Endometrial microvascular endothelial cells (primary cell): ENCODE data around the gene SMIM10. TPM values are rescaled to one million over a fixed set of nuclear protein-coding genes. Genes with fewer than 3 reads are reported as not detected.
"Not testable (repeated sequence)": the region's sequence is repeated elsewhere in the genome, so short reads cannot be mapped to it uniquely, and the experiment has no call there.

Experiments
- in situ Hi-C: cut with HindIII; loops from 2 replicates; pipeline ENCODE4 v1.10.0; 2017; ENCODE audit warnings: low sequenced_read_pairs, low pct_unique_long_range_greater_than_20kb; ENCODE audit errors: inconsistent ontology term
- total RNA-seq: library from RNA; depleted of rRNA; stranded (reverse); fragments of >200 nt; gene quantifications from one replicate; pipeline ENCODE4 v1.2.3, GENCODE V29; 2015; ENCODE audit errors: inconsistent ontology term

The SMIM10 gene
- total RNA-seq: 0.93 TPM

DNA sequence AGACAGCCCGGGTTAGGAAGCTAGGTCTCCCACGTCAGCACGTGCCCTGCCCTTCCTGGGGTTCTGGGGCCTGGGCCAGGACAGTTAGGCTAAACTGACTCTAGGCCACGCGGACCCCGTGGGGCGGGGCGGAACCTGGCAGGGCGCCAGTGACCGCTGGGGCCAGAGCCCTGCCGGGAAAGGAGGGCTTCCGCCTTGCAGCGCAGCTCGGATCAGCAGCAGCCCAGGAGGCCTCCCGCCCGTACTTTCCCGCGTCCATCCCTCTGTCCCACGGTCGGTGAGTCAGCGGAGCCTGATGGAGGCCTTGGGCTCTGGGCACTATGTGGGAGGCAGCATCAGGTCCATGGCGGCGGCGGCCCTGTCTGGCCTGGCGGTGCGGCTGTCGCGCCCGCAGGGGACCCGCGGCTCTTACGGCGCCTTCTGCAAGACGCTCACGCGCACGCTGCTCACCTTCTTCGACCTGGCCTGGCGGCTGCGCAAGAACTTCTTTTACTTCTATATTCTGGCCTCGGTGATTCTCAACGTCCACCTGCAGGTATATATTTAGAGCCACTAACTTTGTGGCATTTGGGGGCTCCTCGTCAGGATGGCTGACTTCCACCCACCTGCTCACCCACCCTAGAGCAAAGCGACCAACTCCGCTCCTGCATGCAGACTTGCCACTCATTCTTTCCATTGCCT is at the start of gene SMIM10:
SMIM10 (plus strand) TSS at position 191 of the 681 bp plus-strand sequence; CDS start at position 296, 105 bp downstream.
- in situ Hi-C loops: no loop called here

DNA sequence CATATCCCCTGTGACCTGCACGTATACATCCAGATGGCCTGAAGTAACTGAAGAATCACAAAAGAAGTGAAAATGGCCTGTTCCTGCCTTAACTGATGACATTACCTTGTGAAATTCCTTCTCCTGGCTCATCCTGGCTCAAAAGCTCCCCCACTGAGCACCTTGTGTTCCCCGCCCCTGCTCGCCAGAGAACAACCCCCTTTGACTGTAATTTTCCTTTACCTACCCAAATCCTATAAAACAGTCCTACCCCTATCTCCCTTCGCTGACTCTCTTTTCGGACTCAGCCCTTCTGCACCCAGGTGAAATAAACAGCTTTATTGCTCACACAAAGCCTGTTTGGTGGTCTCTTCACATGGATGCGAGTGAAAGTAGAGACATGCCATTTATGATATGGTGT is 44.4 kb upstream of the SMIM10 start:
- in situ Hi-C loops: not testable (repeated sequence)

DNA sequence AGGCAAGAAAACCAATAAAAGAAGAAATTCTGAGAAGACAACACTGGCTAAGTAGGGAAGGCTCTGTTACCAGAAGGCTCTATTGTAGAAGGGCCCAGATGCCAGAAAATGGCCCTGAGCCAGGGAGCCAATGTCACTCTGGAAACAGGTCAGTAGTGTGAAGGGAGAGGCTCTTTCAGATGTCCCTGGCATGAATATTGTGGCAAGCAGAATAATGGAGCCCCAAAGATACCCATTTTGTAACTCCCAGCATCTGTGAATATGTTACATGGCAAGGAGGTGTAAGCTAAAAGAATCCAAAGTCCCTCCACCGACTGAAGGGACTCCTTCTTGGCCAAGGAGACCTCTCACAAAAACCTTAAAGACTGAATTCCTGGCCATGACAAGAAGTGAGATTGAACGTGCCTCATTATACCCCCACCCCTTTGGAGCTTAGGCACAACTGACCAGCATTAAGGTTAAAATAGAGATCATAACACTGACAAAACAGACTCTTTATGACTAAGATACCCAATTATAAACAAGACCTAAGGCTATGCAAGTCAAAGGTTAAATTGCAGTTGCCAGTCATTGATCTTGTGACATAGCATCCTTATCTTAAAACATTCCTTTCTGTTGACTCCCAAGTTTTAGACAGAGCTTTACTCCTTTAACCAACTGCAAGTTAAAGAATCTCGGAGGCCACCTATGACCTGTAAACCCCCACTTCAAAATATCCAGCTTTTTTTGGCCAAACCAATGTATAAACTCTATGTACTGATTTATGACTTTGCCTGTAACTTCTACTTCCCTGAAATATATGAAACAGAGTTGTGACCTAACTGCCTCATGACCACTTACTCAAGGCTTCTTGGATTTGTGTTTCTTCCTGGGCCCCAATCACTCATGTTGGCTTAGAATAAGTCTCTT is 42.2 kb upstream of the SMIM10 start:
- in situ Hi-C loops: no loop called here

DNA sequence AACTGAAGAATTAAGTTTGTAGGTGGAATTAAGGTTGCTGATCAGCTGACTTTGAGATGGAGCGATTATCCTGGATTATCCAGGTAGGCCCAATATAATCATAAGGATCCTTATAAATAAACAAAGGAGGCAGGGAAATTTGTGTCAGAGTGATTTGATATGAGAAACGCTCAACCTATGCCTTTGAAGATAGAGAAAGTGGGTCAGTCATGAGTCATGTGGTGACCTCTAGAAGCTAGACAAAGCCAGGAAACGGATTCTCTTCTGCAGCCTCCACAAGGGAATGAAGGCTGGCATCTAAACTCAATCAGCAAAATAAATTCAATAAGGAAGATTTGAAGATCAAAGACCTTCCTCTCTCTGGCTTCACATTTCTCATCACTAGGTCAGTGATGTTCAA is 41.5 kb upstream of the SMIM10 start:
- in situ Hi-C loops: no loop called here

DNA sequence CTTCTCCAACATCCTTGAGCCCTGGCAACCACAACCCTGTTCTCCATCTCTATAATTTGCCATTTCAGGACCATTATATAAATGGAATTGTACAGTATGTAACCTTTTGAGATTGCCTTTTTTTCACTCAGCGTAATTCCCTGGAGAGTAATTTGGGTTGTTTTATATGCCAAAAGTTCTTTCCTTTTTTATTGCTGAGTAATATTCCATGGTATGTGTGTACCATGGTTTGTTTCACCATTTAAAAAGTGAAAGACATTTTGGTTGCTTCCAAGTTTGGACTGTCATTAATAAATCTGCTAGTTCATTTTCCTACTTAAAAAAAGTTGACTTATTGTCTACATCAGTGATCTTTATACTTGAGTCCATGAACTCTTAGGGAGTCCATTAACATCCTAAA is 33.0 kb upstream of the SMIM10 start:
- in situ Hi-C loops: no loop called here

DNA sequence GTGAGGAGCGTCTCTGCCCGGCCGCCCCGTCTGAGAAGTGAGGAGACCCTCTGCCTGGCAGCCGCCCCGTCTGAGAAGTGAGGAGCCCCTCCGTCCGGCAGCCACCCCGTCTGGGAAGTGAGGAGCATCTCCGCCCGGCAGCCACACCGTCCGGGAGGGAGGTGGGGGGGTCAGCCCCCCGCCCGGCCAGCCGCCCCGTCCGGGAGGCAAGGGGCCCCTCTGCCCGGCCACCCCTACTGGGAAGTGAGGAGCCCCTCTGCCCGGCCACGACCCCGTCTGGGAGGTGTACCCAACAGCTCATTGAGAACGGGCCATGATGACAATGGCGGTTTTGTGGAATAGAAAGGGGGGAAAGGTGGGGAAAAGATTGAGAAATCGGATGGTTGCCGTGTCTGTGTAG is 30.4 kb upstream of the SMIM10 start:
- in situ Hi-C loops: not testable (repeated sequence)

DNA sequence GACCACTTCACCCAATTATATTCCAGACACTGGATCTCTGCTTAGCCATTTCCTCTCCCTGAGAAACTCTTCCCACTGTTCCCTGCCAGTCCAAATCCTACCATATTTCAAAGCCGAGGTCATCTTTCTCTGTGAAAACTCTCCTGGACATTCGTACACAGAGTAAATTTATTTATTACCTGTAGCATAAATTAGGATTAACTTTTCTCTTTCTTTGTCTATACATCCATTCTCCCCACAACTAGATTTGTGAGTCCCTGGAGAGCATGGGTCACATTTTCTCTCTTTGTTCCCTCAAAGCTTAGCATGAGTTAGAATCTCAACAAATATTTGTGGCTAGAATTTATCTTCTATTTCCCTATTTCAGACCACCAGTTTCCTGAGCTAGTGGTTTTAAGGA is 27.8 kb upstream of the SMIM10 start:
- in situ Hi-C loops: no loop called here

DNA sequence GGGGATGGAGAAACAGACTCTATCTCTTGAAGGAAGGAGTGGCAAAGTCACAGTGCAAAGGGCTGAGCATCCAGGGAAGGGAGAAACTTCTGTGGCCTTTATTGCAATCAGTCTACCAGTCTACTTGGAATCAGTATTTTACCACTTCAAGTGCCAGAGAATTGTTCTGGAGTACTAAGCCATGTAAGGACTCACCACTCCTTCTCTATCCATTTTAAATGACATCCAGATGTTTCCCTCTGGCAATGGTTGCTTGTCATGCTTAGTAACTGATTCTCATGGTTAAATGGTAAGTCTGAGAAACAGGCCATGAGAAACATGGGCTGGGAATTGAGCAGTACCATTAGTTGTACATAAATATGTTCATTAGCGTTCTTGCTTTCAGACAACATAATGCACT is 21.1 kb upstream of the SMIM10 start:
- in situ Hi-C loops: no loop called here

DNA sequence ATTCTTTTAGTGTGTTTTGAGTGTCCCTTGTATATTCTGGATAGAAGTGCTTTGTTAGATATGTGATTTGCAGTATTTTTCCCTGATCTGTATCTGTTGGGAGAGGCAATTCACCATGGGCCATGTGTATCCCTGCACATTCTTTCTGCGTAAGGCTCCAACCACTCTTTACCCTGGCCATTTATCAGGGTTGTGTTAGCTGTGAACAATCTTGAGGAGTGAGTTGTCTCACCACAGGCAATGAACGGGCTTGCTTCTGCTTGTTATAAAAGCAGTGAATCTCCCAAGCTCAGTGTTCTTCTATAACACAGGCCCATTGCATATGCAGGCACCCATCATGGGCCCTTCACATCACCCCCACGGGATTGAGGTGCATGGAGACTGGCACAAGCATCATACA is 18.9 kb upstream of the SMIM10 start:
- in situ Hi-C loops: no loop called here

DNA sequence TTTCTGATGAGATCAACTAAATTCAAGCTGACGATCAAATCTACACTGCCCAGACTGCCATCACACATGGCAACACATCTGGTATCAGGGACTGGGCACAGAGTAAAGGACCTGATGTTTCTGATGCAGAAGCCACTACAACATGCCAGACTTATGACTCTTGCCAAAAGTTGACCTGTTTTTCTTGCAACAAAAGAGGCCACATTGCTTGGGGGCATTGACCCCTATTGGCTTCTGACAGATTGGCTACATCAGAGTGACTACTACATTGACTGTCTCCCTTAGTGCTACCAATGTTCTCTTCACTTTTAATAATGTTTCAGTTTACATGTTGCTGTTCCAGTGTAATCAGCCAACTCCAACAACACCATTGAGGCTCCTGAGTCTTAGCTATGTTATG is 15.3 kb upstream of the SMIM10 start:
- in situ Hi-C loops: no loop called here

DNA sequence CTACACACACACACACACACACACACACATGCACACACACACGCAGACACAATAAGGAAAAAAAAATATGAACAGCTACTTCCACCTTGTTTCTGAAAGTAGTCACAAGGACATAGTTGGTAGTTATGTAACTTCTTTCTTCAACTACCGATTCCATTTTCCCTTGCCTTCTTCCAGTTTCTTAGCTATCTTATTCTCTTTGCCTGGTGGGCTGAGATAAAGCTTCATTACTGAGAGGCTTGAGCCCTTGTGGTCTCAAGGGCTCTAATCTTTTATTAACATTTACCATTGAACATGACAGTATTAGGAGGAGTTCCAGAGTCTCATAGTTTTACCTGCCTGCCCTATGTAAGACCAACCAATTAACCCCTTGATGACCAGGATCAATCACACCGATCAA is 8.9 kb upstream of the SMIM10 start:
- in situ Hi-C loops: no loop called here

DNA sequence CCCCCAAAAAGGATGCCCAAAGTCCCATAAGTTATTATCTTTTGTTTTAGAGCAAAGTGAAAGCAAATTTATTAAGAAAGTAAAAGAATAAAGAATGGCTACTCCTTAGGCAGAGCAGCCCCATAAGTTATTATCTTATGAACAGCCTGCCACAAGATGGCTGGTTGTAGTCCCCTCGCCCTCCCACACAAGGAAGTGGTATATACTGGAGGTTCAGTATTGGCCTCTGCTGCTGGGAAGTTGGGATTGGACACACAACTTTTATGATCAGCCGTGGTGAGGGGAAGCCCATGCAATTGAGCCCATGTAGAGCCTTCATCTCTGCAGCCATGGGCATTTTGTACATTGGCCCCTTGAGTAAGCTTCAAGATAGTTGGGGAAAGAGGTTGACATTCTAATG is 8.0 kb upstream of the SMIM10 start:
- in situ Hi-C loops: no loop called here

DNA sequence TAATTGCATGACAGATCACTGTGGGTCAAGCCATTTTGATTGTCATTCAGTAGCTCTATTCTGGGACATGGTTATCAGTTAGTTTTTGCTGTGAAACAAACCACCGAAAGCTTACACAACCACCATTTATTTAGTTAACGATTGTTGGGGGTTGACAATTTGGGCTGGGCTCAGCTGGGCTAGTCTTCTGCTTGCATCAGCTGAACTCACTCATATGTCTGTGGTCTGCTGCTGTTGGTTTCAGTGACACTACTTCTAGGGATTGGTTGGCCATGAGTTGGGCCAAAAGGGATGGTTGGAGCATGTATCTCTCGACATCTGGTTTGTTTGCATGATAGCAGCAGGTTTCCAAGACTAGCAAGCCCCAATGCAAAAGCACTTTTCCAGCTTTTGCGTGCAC is 5.3 kb upstream of the SMIM10 start:
- in situ Hi-C loops: no loop called here

DNA sequence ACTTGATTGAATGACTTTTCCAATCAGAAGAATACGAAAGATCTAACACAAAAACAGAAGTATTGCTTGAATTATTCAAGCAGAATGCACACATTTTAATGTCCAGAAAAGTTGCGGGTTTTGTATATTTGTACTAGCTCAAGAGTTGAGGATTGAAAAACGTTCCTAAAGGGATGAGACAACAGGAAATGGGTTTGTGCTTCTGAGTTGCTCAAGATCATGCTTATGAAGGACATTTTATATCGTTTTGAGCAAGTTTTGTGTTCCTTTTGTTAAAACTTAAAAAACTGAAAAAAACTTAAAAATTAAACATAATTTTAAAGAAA is 353 bp upstream of the SMIM10 start:
- in situ Hi-C loops: no loop called here

DNA sequence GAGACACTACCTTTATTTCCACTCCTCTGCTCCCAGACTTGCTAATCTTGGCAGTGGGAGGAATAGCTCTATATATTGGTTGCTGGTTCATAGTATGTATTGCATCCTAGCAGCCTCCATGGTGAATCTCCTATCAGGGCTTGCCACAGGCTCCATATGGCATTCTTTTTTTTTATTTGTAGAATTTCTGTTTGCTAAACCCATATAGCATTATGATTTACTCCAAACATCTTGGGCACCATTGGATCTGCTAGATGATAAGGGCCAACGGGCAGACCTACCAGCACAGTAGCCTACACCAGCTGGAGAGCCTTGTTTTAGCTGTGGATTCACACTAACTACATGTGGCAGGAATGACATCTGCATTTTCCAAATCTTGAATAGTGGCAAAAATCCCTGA is 6.9 kb downstream of the SMIM10 start:
- in situ Hi-C loops: no loop called here

DNA sequence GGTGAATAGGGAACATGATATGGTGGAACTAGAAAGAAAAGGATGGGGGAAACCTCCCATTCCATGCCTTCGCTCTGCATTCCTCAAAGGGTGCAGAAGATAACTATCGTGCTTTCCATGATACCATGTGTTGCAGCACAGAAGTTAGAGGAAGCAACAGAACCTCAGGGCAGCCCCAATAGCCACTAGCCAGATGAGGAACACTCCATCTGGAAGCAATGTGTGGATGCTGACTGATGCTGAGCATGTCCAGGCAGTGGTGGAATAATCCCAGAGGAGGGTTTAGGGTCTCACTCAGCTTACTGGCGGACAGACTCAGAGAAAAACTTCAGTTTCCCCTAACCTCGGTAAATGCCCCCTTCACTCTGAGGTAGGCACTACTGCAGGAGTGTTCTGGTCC is 7.5 kb downstream of the SMIM10 start:
- in situ Hi-C loops: no loop called here

DNA sequence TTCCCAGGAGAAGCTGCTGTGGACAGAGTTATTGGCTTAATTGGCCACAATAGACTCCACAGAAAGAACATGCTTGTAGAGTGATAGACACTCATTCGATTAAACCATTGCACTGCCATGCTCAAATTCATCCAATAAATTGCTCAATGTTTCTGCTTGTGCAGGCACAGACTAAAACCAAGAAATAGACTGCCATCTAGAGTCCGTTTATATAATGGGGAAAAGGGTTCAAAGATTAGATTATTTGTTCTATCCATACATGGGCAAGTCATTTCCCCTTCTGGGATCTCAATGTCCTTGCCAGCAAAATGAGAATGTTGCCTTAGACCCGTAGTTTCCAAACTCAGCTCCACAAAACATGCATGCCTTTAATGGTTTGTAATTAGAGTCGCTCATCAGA is 8.7 kb downstream of the SMIM10 start:
- in situ Hi-C loops: no loop called here

DNA sequence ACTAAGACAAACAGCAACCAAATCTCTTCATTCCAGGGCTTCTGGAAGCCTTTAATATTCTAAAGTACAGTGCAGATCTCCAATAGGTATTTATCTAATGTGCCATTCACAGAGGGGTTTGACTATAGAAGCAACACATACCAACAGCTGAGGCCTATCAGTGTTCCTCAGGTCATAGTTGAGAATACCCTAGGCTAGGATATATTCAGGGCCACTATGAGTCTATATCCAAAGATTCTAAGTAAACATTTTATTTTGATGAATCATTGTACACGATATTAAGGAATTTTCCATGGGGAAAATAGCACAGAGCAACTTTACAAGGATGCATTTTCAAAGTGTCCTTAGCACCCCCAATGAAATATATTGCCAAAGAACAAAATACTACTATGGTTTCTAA is 9.7 kb downstream of the SMIM10 start:
- in situ Hi-C loops: no loop called here

DNA sequence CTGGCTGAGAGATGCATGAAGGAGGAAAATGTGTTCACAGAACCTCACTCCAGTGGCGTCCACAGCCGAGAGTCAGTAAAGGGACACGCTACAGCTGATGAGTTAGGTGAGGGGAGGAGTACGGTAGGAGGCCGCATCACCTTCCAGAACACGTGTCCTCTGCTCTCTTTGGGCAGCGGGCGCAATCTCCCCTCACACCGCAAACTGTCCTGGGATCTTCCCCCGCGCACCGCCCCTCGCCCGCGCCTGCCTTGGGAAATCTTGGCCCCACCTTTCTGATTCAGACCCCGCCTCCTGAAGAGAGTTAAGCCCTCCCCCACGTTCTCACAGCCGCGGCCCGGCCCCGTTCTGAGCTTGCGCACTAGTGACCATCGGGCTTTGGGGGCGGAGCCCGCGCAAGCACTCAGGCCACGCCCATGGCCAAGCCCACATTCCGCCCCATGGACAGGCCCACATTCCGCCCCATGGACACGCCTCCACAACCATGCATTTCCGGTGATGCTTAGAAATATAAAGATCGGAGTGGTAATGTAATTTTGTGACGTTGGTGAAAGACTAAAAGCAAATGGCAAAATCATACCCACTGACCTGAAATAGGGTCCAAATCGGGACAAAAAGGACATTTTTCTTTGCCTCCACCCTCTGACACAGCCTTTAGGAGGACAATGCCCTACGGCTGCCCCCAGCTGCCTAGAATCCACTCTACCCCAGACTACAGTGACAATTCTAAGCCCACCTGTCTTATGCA is 13.3 kb downstream of the SMIM10 start:
- in situ Hi-C loops: no loop called here

DNA sequence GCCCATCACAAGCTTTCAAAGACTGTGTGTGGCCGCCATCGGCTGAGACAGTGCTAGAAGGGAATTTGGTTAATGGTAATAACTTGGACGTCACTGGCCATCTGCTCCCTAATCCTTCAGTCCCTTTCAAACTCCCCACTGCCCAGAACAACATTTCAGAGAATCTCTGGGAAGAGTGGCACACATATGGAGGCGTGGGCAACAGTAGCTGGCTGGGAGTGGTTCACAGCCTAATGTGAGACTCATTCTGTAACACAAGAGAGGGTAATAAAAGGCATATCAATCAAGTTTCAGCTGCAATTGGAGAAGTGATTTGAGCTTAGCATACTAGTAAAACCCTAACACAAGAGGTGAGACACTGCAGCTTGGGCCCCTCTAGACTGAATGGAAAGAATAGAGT is 15.4 kb downstream of the SMIM10 start:
- in situ Hi-C loops: no loop called here
